Stimulated activated CD4-positive, alpha-beta T cell treated with anti-CD3 and anti-CD28 coated beads, Interleukin-4, amount 100 ng/mL, for 1 hour (primary cell): ENCODE results near the gene CTDP1.
"Not testable (repeated sequence)": the region's sequence is repeated elsewhere in the genome, so short reads cannot be mapped to it uniquely, and the experiment has no call there.

Experiments used
- DNase-seq: peaks from one replicate; pipeline ENCODE4 v3.0.0-alpha.2; 2020

The CTDP1 gene

GRCh38 chr18:79706006-79706405 is 26.4 kb downstream of the CTDP1 start:
- no peak for DNase-seq

- no peak for DNase-seq
Observed at GRCh38 chr18:79706658-79707057, 27.1 kb downstream of the CTDP1 start.

- no peak for DNase-seq
Observed at GRCh38 chr18:79707239-79707638, 27.6 kb downstream of the CTDP1 start.

GRCh38 chr18:79707671-79708070 is 28.1 kb downstream of the CTDP1 start:
- DNase-seq: no peak

- no peak for DNase-seq
Observed at GRCh38 chr18:79708412-79708811, 28.8 kb downstream of the CTDP1 start.

- no peak for DNase-seq
Observed at GRCh38 chr18:79712206-79712857, 32.7 kb downstream of the CTDP1 start.

- no peak for DNase-seq
Observed at GRCh38 chr18:79713341-79713740, 33.7 kb downstream of the CTDP1 start.

GRCh38 chr18:79714531-79715240 is 35.1 kb downstream of the CTDP1 start:
- DNase-seq: no peak

- DNase-seq: no peak
Observed at GRCh38 chr18:79715280-79715679, 35.7 kb downstream of the CTDP1 start.

- DNase-seq: no peak
Observed at GRCh38 chr18:79717059-79717458, 37.5 kb downstream of the CTDP1 start.

- DNase-seq: no peak
Observed at GRCh38 chr18:79717555-79718074, 38.0 kb downstream of the CTDP1 start.

GRCh38 chr18:79718126-79718525 is 38.5 kb downstream of the CTDP1 start:
- no peak for DNase-seq

GRCh38 chr18:79718878-79719477 is 39.4 kb downstream of the CTDP1 start:
- DNase-seq: no peak

- not testable (repeated sequence) for DNase-seq
Observed at GRCh38 chr18:79719478-79720358, 40.1 kb downstream of the CTDP1 start.

GRCh38 chr18:79720359-79720733 is 40.7 kb downstream of the CTDP1 start:
- no peak for DNase-seq

- no peak for DNase-seq
Observed at GRCh38 chr18:79723036-79723435, 43.4 kb downstream of the CTDP1 start.

- DNase-seq: no peak
Observed at GRCh38 chr18:79723628-79724027, 44.0 kb downstream of the CTDP1 start.

GRCh38 chr18:79724299-79725080 is 44.9 kb downstream of the CTDP1 start:
- DNase-seq: no peak

GRCh38 chr18:79725486-79725885 is 45.9 kb downstream of the CTDP1 start:
- no peak for DNase-seq

- DNase-seq: no peak
Observed at GRCh38 chr18:79726721-79727120, 47.1 kb downstream of the CTDP1 start.

- no peak for DNase-seq
Observed at GRCh38 chr18:79727211-79727610, 47.6 kb downstream of the CTDP1 start.

GRCh38 chr18:79728931-79729586 is 49.5 kb downstream of the CTDP1 start:
- no peak for DNase-seq
